ENCODE results near the gene ARHGEF10L. TPM values are rescaled to one million over a fixed set of nuclear protein-coding genes. Genes with fewer than 3 reads are reported as not detected.

ARHGEF10L gene
- total RNA-seq, 1 donor from 2014 or later: 20.3 TPM

GRCh38 chr1:17711941-17712340 lies 172.4 kb downstream of the ARHGEF10L start:
- H3K9ac ChIP-seq: no peak overlapping the region
- H3K27ac ChIP-seq: no peak overlapping the region
- H3K27ac Mint-ChIP-seq: no peak overlapping the region
- H3K4me3 Mint-ChIP-seq: no peak overlapping the region
- no peaks in the 10 kb centered on the region for H3K4me1 ChIP-seq
- peaks cover 16% of the 10 kb centered on the region for H3K9me3 Mint-ChIP-seq
- no peak for DNase-seq (ENCODE audit: low spot score)
- H3K9me3 ChIP-seq (ENCODE audit: low read depth): no peaks in the 10 kb centered on the region
- no peaks in the 10 kb centered on the region for H4K20me1 ChIP-seq (ENCODE audit: low read depth)
- no peaks in the 10 kb centered on the region for H3K27me3 ChIP-seq
- H3K4me1 Mint-ChIP-seq: peaks cover 4% of the 10 kb centered on the region
- no peaks in the 10 kb centered on the region for H3F3A ChIP-seq (ENCODE audit: low read depth)
- H3K36me3 ChIP-seq: no peaks in the 10 kb centered on the region
- no peaks in the 10 kb centered on the region for H3K36me3 Mint-ChIP-seq
- H3K4me3 ChIP-seq: no peak overlapping the region
- H3K79me2 ChIP-seq (ENCODE audit: low read depth): no peaks in the 10 kb centered on the region
- TF ChIP-seq EZH2 (IDR thresholded peaks at IDR 0.05) (no peak), EZH2phosphoT487 (IDR thresholded peaks at IDR 0.05) (no peak), CTCF (IDR thresholded peaks at IDR 0.05) (no peak)
- no peak overlapping the region for H2AFZ ChIP-seq (replicated peaks)
- H3K27me3 Mint-ChIP-seq (ENCODE audit: insufficient read depth, low read depth): peaks cover 8% of the 10 kb centered on the region
- no peak overlapping the region for H3K4me2 ChIP-seq

- TF ChIP-seq EZH2 (IDR thresholded peaks at IDR 0.05) (no peak), CTCF (IDR thresholded peaks at IDR 0.05) (no peak), EZH2phosphoT487 (IDR thresholded peaks at IDR 0.05) (no peak)
- Mint-ChIP-seq H3K9me3 (peaks cover 16% of the 10 kb centered on the region), H3K4me1 (peaks cover 8% of the 10 kb centered on the region), H3K36me3 (no peaks in the 10 kb centered on the region), H3K4me3 (no peak overlapping the region), H3K27me3 (ENCODE audit: insufficient read depth, low read depth) (peaks cover 14% of the 10 kb centered on the region), H3K27ac (no peak overlapping the region)
- H3K4me3 ChIP-seq: no peak overlapping the region
- no peaks in the 10 kb centered on the region for H3K4me1 ChIP-seq
- H3K27me3 ChIP-seq: no peaks in the 10 kb centered on the region
- H3F3A ChIP-seq (ENCODE audit: low read depth): no peaks in the 10 kb centered on the region
- no peaks in the 10 kb centered on the region for H3K79me2 ChIP-seq (ENCODE audit: low read depth)
- H4K20me1 ChIP-seq (ENCODE audit: low read depth): no peaks in the 10 kb centered on the region
- H3K4me2 ChIP-seq: no peak overlapping the region
- H2AFZ ChIP-seq (replicated peaks): no peak overlapping the region
- H3K27ac ChIP-seq: no peak overlapping the region
- H3K36me3 ChIP-seq: no peaks in the 10 kb centered on the region
- H3K9ac ChIP-seq: no peak overlapping the region
- DNase-seq (ENCODE audit: low spot score): no peak
- H3K9me3 ChIP-seq (ENCODE audit: low read depth): no peaks in the 10 kb centered on the region
Observed at GRCh38 chr1:17713993-17714392, 174.5 kb downstream of the ARHGEF10L start.

- no peak overlapping the region for H3K4me3 Mint-ChIP-seq
- no peaks in the 10 kb centered on the region for H4K20me1 ChIP-seq (ENCODE audit: low read depth)
Observed at GRCh38 chr1:17717594-17718535, 178.4 kb downstream of the ARHGEF10L start.

More at GRCh38 chr1:17717594-17718535, 178.4 kb downstream of the ARHGEF10L start:
- H3K4me1 ChIP-seq: no peaks in the 10 kb centered on the region
- peaks cover 8% of the 10 kb centered on the region for H3K4me1 Mint-ChIP-seq
- no peaks in the 10 kb centered on the region for H3K9me3 Mint-ChIP-seq
- no peak for DNase-seq (ENCODE audit: low spot score)
- peak overlapping the region; percentile 34 for H2AFZ ChIP-seq (replicated peaks)
- no peak for TF ChIP-seq CTCF (IDR thresholded peaks at IDR 0.05)
- TF ChIP-seq EZH2 (IDR thresholded peaks at IDR 0.05): no peak
- TF ChIP-seq EZH2phosphoT487 (IDR thresholded peaks at IDR 0.05): no peak
- peaks cover 8% of the 10 kb centered on the region for H3K27me3 Mint-ChIP-seq (ENCODE audit: insufficient read depth, low read depth)
- no peaks in the 10 kb centered on the region for H3K36me3 Mint-ChIP-seq
- no peaks in the 10 kb centered on the region for H3F3A ChIP-seq (ENCODE audit: low read depth)
- H3K4me3 ChIP-seq: no peak overlapping the region
- no peak overlapping the region for H3K9ac ChIP-seq
- no peaks in the 10 kb centered on the region for H3K27me3 ChIP-seq
- no peaks in the 10 kb centered on the region for H3K9me3 ChIP-seq (ENCODE audit: low read depth)
- H3K36me3 ChIP-seq: no peaks in the 10 kb centered on the region
- no peak overlapping the region for H3K4me2 ChIP-seq
- no peaks in the 10 kb centered on the region for H3K79me2 ChIP-seq (ENCODE audit: low read depth)
- H3K27ac ChIP-seq: no peak overlapping the region
- peak overlapping the region; percentile 88 for H3K27ac Mint-ChIP-seq

All from neural progenitor cell (in vitro differentiated cells).